ENCODE measurements around the gene NOP14. TPM values are rescaled to one million over a fixed set of nuclear protein-coding genes. Genes with fewer than 3 reads are reported as not detected.
A peak's percentile ranks its signal among the peaks of the same experiment; 100 is the strongest.

Gene NOP14
- total and polyA plus RNA-seq, 2 of the 8 experiments (the other 6 are each of a cell fraction or from before 2014, with no cell fraction given): 8.6 to 45.3 TPM

DNA sequence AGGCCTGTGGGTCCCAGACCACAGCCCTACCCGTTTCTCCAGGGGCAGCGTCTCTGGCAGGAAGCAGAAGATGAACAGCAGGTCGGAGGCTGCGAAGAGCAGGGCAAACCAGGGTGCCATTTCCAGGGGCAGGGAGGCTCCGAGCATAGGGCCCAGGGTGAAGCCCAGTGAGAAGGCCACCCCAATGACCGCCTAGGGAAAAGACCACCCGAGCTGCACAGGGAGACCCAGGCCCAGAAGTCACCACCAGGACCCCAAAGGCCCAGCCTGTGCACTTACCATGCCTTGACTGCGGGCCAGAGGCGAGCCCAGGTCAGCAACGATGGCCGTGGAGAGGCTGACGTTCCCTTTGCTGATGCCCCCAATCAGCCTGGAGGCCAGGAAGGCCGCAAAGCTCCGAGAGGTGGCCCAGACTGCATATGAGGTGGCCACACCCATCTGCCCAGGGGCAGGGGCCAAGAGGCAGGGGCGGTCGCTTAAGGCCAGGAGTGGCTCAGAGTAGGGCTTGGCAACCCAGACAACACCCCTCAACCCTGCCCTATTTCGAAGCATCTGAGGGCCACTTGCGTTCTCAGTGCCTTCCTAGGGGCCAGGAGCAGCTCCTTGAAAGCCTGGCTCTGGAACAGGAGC is 30.8 kb downstream of the NOP14 start:
- no peak overlapping the region for H2AFZ ChIP-seq (ENCODE audit: low read length)
- peak overlapping the region; percentile 52 for H4K8ac ChIP-seq (ENCODE audit: extremely low read depth, insufficient read depth, low read length)
- no peak overlapping the region for H3K4me2 ChIP-seq (ENCODE audit: insufficient read depth in 1 of 2, low read depth in 2 of 2, low read length in 2 of 2)
- H3K27me3 ChIP-seq (replicated peaks in 1 of 4; ENCODE audit: control insufficient read depth in 3 of 4, extremely low read depth in 1 of 4, insufficient read depth in 3 of 4, low read length in 3 of 4): no peaks in the 10 kb centered on the region
- H3K4me1 ChIP-seq (replicated peaks in 1 of 4; ENCODE audit: control insufficient read depth in 3 of 4, insufficient read depth in 4 of 4, low read length in 3 of 4): peaks cover 0 to 14% (median 7%) of the 10 kb centered on the region in 4 experiments; a peak in 6 of 7 replicates
- no peak overlapping the region for H2BK12ac ChIP-seq (ENCODE audit: low read depth, low read length)
- no peak overlapping the region for H3K4me3 ChIP-seq (ENCODE audit: extremely low read depth in 1 of 4, insufficient read depth in 2 of 4, low read depth in 3 of 4, low read length in 4 of 4)
- H3K27ac ChIP-seq (ENCODE audit: low read depth, low read length): no peak overlapping the region
- H3K18ac ChIP-seq (ENCODE audit: extremely low read depth, low read length): no peak overlapping the region
- 92% methylated on average over 18 of the region's 18 CpGs; no CpG with 5 or more reads in 1 of the 2 experiments for WGBS, 2 experiments (ENCODE audit: extremely low coverage in 1 of 2, insufficient coverage in 1 of 2, insufficient read length in 1 of 2, insufficient replicate concordance in 2 of 2, low coverage in 1 of 2, low lambda C conversion rate in 2 of 2, missing lambda C conversion rate in 1 of 2)
- no peak overlapping the region for H2BK5ac ChIP-seq (ENCODE audit: low read depth, low read length)
- H4K5ac ChIP-seq (ENCODE audit: insufficient read length, low read depth, low read length): no peak overlapping the region
- H2AK5ac ChIP-seq (ENCODE audit: low read depth, low read length): no peak overlapping the region
- no peak overlapping the region for H3K56ac ChIP-seq (replicated peaks; ENCODE audit: insufficient read length, low read depth, low read length)
- H2BK120ac ChIP-seq (replicated peaks; ENCODE audit: low read depth, low read length): no peak overlapping the region
- no peak overlapping the region for H2BK15ac ChIP-seq (ENCODE audit: low read length)
- H3K23ac ChIP-seq (ENCODE audit: insufficient read length): no peak overlapping the region
- H3K79me2 ChIP-seq (ENCODE audit: control insufficient read depth in 1 of 2, insufficient read depth in 2 of 2, low read length in 2 of 2): peaks cover 0 to 19% of the 10 kb centered on the region in 2 experiments; a peak in 2 of 4 replicates
- H3K23me2 ChIP-seq (ENCODE audit: low read depth, low read length): peaks cover 15% of the 10 kb centered on the region
- no peaks in the 10 kb centered on the region for H3K9me3 ChIP-seq (ENCODE audit: insufficient read depth in 2 of 2, low read depth in 1 of 2, low read length in 1 of 2)
- no peak for DNase-seq (ENCODE audit: low read depth in 1 of 2, low spot score in 2 of 2)
- H3K4ac ChIP-seq (replicated peaks; ENCODE audit: insufficient read length, low read depth, low read length): no peak overlapping the region
- H3K9ac ChIP-seq (replicated peaks in 1 of 4; ENCODE audit: extremely low read depth in 1 of 4, low read depth in 3 of 4, low read length in 3 of 4): 0 out of 7 replicates have a peak overlapping the region, but pooled peaks of 1 of the 4 experiments have one; percentile 11
- no peak for FAIRE-seq
- no peak overlapping the region for H3K14ac ChIP-seq (ENCODE audit: insufficient read length)
- H3K36me3 ChIP-seq (ENCODE audit: control insufficient read depth in 2 of 4, insufficient read depth in 4 of 4, low read length in 3 of 4): peaks cover 4 to 29% (median 15%) of the 10 kb centered on the region in 4 experiments
- ChIA-PET CTCF (ENCODE audit: partially characterized antibody) (interaction anchor here (0.5 to 2.3 kb wide), 4 partner anchors 9 to 304 kb away, joined by 3 to 5 read pairs (median 4); no protein-coding TSS in a partner anchor), POLR2A (ENCODE audit: partially characterized antibody) (interaction anchor here (2.0 kb wide), 1 partner anchor 10 kb away, joined by 5 read pairs; no protein-coding TSS in a partner anchor)
- H2BK20ac ChIP-seq (ENCODE audit: low read length): no peak overlapping the region
- H4K20me1 ChIP-seq (replicated peaks in 1 of 2; ENCODE audit: control insufficient read depth in 1 of 2, insufficient read depth in 2 of 2, low read length in 2 of 2): peaks cover 8 to 24% of the 10 kb centered on the region in 2 experiments
- no peak overlapping the region for H4K91ac ChIP-seq (replicated peaks; ENCODE audit: insufficient read length, low read length)
- H3K79me1 ChIP-seq (ENCODE audit: low read depth, low read length): peaks cover 9% of the 10 kb centered on the region
- TF ChIP-seq KDM1A (IDR thresholded peaks at IDR 0.05; ENCODE audit: borderline replicate concordance, low read length): no peak
- TF ChIP-seq POU5F1 (IDR thresholded peaks at IDR 0.05; ENCODE audit: low read depth, low read length): no peak
- no peak for TF ChIP-seq BCL11A (IDR thresholded peaks at IDR 0.05; ENCODE audit: low read depth in 2 of 2, low read length in 2 of 2)
- TF ChIP-seq BACH1 (IDR thresholded peaks at IDR 0.05; ENCODE audit: low read length): no peak
- no peak for TF ChIP-seq SUZ12 (IDR thresholded peaks at IDR 0.05; ENCODE audit: low read length)
- TF ChIP-seq, protein P1, sequence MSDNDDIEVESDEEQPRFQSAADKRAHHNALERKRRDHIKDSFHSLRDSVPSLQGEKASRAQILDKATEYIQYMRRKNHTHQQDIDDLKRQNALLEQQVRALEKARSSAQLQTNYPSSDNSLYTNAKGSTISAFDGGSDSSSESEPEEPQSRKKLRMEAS (IDR thresholded peaks at IDR 0.05): no peak
- TF ChIP-seq ASH2L (IDR thresholded peaks at IDR 0.05; ENCODE audit: low read length): no peak
- TF ChIP-seq CBX8 (IDR thresholded peaks at IDR 0.05; ENCODE audit: borderline replicate concordance, low read depth, low read length): no peak
- no peak for TF ChIP-seq RFX5 (IDR thresholded peaks at IDR 0.05; ENCODE audit: borderline replicate concordance, low read depth, low read length)
- TF ChIP-seq, protein P2, sequence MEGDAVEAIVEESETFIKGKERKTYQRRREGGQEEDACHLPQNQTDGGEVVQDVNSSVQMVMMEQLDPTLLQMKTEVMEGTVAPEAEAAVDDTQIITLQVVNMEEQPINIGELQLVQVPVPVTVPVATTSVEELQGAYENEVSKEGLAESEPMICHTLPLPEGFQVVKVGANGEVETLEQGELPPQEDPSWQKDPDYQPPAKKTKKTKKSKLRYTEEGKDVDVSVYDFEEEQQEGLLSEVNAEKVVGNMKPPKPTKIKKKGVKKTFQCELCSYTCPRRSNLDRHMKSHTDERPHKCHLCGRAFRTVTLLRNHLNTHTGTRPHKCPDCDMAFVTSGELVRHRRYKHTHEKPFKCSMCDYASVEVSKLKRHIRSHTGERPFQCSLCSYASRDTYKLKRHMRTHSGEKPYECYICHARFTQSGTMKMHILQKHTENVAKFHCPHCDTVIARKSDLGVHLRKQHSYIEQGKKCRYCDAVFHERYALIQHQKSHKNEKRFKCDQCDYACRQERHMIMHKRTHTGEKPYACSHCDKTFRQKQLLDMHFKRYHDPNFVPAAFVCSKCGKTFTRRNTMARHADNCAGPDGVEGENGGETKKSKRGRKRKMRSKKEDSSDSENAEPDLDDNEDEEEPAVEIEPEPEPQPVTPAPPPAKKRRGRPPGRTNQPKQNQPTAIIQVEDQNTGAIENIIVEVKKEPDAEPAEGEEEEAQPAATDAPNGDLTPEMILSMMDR (IDR thresholded peaks at IDR 0.05; ENCODE audit: control extremely low read depth in 1 of 3, insufficient read depth in 1 of 3, low read depth in 1 of 3, low read length in 3 of 3): no peak
